PC-3 (cell line): ENCODE results near the gene IFNA8. TPM values are rescaled to one million over a fixed set of nuclear protein-coding genes. Genes with fewer than 3 reads are reported as not detected.

Experiments
- ATAC-seq: fragments of 200-7000 bp; cut with Tn5 transposase; 2 replicates; pipeline ENCODE4 v1.9.1; 2020; ENCODE audit warnings: mild to moderate bottlenecking, moderate library complexity
- BruUV-seq: library from RNA; stranded (reverse); fragments of 400-500 nt; replicated peaks from 2 replicates; lab custom pipeline; 2021; lab: Mats Ljungman, UMichigan
- CTCF ChIA-PET: fragments of 300-600 bp; sonication (Branson Sonifier 250); formaldehyde crosslinking; loops from one replicate; lab custom pipeline; 2022; ENCODE audit warnings: antibody characterized with exemption; lab: Charles Lee
- POLR2A ChIA-PET: fragments of 300-600 bp; sonication (Branson Sonifier 250); formaldehyde crosslinking; loops from one replicate; lab custom pipeline; 2022; ENCODE audit warnings: antibody characterized with exemption; ENCODE audit not compliant: unreplicated experiment; lab: Charles Lee
- DNase-seq: peaks from one replicate; pipeline ENCODE4 v3.0.0-alpha.2; 2015
- H2AFZ ChIP-seq: fragments of 300-600 bp; sonication (generic); 2 replicates; pipeline ENCODE4 v1.6.0; 2016; ENCODE audit warnings: antibody characterized with exemption, low read length
- H3F3A ChIP-seq: fragments of 300-600 bp; sonication (generic); one replicate; pipeline ENCODE4 v1.6.0; 2017; ENCODE audit warnings: antibody characterized with exemption, low read length, control low read depth, mild to moderate bottlenecking; ENCODE audit not compliant: unreplicated experiment
- H3K27ac ChIP-seq: fragments of 300-600 bp; sonication (generic); 2 replicates; pipeline ENCODE4 v1.5.1; 2016; ENCODE audit warnings: mild to moderate bottlenecking, low read length
- H3K27me3 ChIP-seq: fragments of 300-600 bp; sonication (generic); 2 replicates; pipeline ENCODE4 v1.6.1; 2016; ENCODE audit warnings: low read length, mixed read lengths
- H3K36me3 ChIP-seq: fragments of 300-600 bp; sonication (generic); 2 replicates; pipeline ENCODE4 v1.6.1; 2016; ENCODE audit warnings: low read depth, mixed run types, low read length, mixed read lengths
- H3K4me1 ChIP-seq: fragments of 300-600 bp; sonication (generic); 2 replicates; pipeline ENCODE4 v1.5.1; 2016; ENCODE audit warnings: low read length; ENCODE audit not compliant: insufficient read depth
- H3K4me2 ChIP-seq: fragments of 300-600 bp; sonication (generic); 2 replicates; pipeline ENCODE4 v1.6.0; 2016; ENCODE audit warnings: low read length
- H3K4me3 ChIP-seq: fragments of 300-600 bp; sonication (generic); 2 replicates; pipeline ENCODE4 v1.5.1; 2016; ENCODE audit warnings: mild to moderate bottlenecking, low read length, mixed read lengths
- H3K79me2 ChIP-seq: fragments of 300-600 bp; sonication (generic); 2 replicates; pipeline ENCODE4 v1.6.1; 2017; ENCODE audit warnings: low read length, mixed read lengths
- H3K9ac ChIP-seq: fragments of 300-600 bp; sonication (generic); 2 replicates; pipeline ENCODE4 v1.6.0; 2016; ENCODE audit warnings: mild to moderate bottlenecking, low read length
- H3K9me2 ChIP-seq: fragments of 300-600 bp; sonication (generic); replicated peaks from 2 replicates; pipeline ENCODE4 v1.6.1; 2016; ENCODE audit warnings: mixed run types, low read length, mixed read lengths
- H3K9me3 ChIP-seq: fragments of 300-600 bp; sonication (generic); 2 replicates; pipeline ENCODE4 v1.6.1; 2016; ENCODE audit warnings: low read length, mixed read lengths
- H4K20me1 ChIP-seq: fragments of 300-600 bp; sonication (generic); 2 replicates; pipeline ENCODE4 v1.6.1; 2016; ENCODE audit warnings: low read length, mixed read lengths
- EZH2 ChIP-seq: fragments of 300-600 bp; sonication (generic); IDR thresholded peaks from one replicate; pipeline ENCODE4 v1.6.1; 2017; ENCODE audit warnings: antibody characterized with exemption, mild to moderate bottlenecking, low read length; ENCODE audit not compliant: unreplicated experiment
- EZH2phosphoT487 ChIP-seq: fragments of 300-600 bp; sonication (generic); IDR thresholded peaks from 2 replicates; pipeline ENCODE4 v1.6.1; 2018; ENCODE audit warnings: mild to moderate bottlenecking, antibody characterized with exemption, low read length, borderline replicate concordance
- intact Hi-C: fragments of 100-400 bp; cut with micrococcal nuclease; formaldehyde crosslinking; loops from 2 replicates; pipeline ENCODE4 v1.9.0; 2023
- total RNA-seq: library from RNA; depleted of rRNA; stranded (reverse); fragments of >200 nt; gene quantifications from 2 replicates; pipeline ENCODE4 v1.2.3, GENCODE V29; 2014
- TF ChIP-seq, protein P1 (sequence below): fragments of 300-600 bp; sonication (generic); conservative IDR thresholded peaks from 2 replicates; pipeline ENCODE4 v1.5.1; 2017; ENCODE audit warnings: antibody characterized with exemption, low read depth, mild to moderate bottlenecking, low read length

IFNA8 gene
- total RNA-seq, 1 experiment from 2014 or later, result not detected

GRCh38 chr9:21402386-21403251 is 6.3 kb upstream of the IFNA8 start:
- Histone ChIP-seq H3K4me2 (no peak overlapping the region), H3K27ac (no peak overlapping the region), H3K9ac (no peak overlapping the region), H3K4me1 (no peaks in the 10 kb centered on the region), H3K4me3 (no peak overlapping the region), H4K20me1 (no peaks in the 10 kb centered on the region), H3K27me3 (no peaks in the 10 kb centered on the region), H3K36me3 (no peaks in the 10 kb centered on the region), H3K9me2 (no peaks in the 10 kb centered on the region), H2AFZ (no peak overlapping the region), H3K79me2 (no peaks in the 10 kb centered on the region), H3F3A (no peaks in the 10 kb centered on the region), H3K9me3 (no peaks in the 10 kb centered on the region)
- TF ChIP-seq EZH2 (no peak), EZH2phosphoT487 (no peak)
- TF ChIP-seq, protein P1, sequence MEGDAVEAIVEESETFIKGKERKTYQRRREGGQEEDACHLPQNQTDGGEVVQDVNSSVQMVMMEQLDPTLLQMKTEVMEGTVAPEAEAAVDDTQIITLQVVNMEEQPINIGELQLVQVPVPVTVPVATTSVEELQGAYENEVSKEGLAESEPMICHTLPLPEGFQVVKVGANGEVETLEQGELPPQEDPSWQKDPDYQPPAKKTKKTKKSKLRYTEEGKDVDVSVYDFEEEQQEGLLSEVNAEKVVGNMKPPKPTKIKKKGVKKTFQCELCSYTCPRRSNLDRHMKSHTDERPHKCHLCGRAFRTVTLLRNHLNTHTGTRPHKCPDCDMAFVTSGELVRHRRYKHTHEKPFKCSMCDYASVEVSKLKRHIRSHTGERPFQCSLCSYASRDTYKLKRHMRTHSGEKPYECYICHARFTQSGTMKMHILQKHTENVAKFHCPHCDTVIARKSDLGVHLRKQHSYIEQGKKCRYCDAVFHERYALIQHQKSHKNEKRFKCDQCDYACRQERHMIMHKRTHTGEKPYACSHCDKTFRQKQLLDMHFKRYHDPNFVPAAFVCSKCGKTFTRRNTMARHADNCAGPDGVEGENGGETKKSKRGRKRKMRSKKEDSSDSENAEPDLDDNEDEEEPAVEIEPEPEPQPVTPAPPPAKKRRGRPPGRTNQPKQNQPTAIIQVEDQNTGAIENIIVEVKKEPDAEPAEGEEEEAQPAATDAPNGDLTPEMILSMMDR, result no peak
- intact Hi-C loops, result no loop called here
- ChIA-PET POLR2A (no interaction called here), CTCF (interaction anchor here (0.7 kb wide), 1 partner anchor 153 kb away, joined by 3 read pairs; no protein-coding TSS in a partner anchor)
- ATAC-seq (no peak), DNase-seq (no peak)
- no TSS peak for BruUV-seq

DNA sequence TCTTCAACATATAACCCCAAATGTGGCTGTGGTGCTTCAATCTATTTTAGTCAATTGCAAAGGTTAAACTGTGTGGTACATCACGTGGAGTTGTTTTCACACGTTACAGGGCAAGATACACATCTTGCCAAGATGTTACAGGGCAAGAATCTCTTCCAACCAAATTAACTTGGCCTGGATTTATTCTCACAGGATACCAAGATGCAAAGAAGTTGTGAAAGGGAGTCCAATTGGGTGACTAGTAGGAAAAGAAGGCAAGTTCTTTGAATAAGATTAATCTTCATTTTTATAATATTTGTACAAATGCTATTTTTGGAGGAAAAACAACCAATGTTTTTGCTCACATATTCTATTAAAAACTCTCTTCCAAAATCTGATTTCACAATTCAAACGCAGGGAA is 4.8 kb upstream of the IFNA8 start:
- ATAC-seq, result no peak

More for the DNA sequence above, 4.8 kb upstream of the IFNA8 start:
- Histone ChIP-seq H4K20me1 (no peaks in the 10 kb centered on the region), H2AFZ (no peak overlapping the region), H3K36me3 (no peaks in the 10 kb centered on the region), H3K9me2 (no peaks in the 10 kb centered on the region), H3K9me3 (no peaks in the 10 kb centered on the region), H3K27ac (no peak overlapping the region), H3F3A (no peaks in the 10 kb centered on the region), H3K4me3 (no peak overlapping the region), H3K4me1 (no peaks in the 10 kb centered on the region), H3K79me2 (no peaks in the 10 kb centered on the region), H3K27me3 (no peaks in the 10 kb centered on the region), H3K9ac (no peak overlapping the region), H3K4me2 (no peak overlapping the region)
- ChIA-PET POLR2A (no interaction called here), CTCF (no interaction called here)
- no peak for DNase-seq
- no TSS peak for BruUV-seq
- intact Hi-C loops, result no loop called here
- TF ChIP-seq, protein P1, result no peak
- TF ChIP-seq EZH2phosphoT487, result no peak
- TF ChIP-seq EZH2, result no peak
